ENCODE results near the gene ACTR2.

GRCh38 chr2:65319674-65320041, 92.0 kb downstream of the ACTR2 start:
- TF ChIP-seq, protein P1, sequence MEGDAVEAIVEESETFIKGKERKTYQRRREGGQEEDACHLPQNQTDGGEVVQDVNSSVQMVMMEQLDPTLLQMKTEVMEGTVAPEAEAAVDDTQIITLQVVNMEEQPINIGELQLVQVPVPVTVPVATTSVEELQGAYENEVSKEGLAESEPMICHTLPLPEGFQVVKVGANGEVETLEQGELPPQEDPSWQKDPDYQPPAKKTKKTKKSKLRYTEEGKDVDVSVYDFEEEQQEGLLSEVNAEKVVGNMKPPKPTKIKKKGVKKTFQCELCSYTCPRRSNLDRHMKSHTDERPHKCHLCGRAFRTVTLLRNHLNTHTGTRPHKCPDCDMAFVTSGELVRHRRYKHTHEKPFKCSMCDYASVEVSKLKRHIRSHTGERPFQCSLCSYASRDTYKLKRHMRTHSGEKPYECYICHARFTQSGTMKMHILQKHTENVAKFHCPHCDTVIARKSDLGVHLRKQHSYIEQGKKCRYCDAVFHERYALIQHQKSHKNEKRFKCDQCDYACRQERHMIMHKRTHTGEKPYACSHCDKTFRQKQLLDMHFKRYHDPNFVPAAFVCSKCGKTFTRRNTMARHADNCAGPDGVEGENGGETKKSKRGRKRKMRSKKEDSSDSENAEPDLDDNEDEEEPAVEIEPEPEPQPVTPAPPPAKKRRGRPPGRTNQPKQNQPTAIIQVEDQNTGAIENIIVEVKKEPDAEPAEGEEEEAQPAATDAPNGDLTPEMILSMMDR (IDR thresholded peaks at IDR 0.05 in 2 of 3, conservative IDR thresholded peaks at IDR 0.05 in 1 of 3; ENCODE audit: borderline replicate concordance in 1 of 3, insufficient read depth in 1 of 3, low read depth in 2 of 3, low read length in 2 of 3) = no peak
- TF ChIP-seq CEBPB (IDR thresholded peaks at IDR 0.05; ENCODE audit: low read depth) (no peak), POLR2A (IDR thresholded peaks at IDR 0.05; ENCODE audit: borderline replicate concordance, extremely low read depth, insufficient read depth, insufficient read length) (no peak), REST (IDR thresholded peaks at IDR 0.05; ENCODE audit: low read depth) (no peak), SP1 (IDR thresholded peaks at IDR 0.05; ENCODE audit: low read depth) (no peak), EZH2 (IDR thresholded peaks at IDR 0.05) (no peak), POLR2AphosphoS5 (IDR thresholded peaks at IDR 0.05; ENCODE audit: low read depth, low read length) (no peak), RAD21 (IDR thresholded peaks at IDR 0.05; ENCODE audit: low read depth) (no peak), SIN3A (IDR thresholded peaks at IDR 0.05; ENCODE audit: low read depth) (no peak; the same call in 1 of the 2 replicates), EZH2phosphoT487 (IDR thresholded peaks at IDR 0.05; ENCODE audit: borderline replicate concordance) (no peak), SRF (IDR thresholded peaks at IDR 0.05; ENCODE audit: low read depth) (no peak)
